OCI-LY7 (cell line): ENCODE measurements around the gene LAPTM5.

ENCODE experiments used
- CTCF ChIP-seq: fragments of 200-600 bp; sonication (generic); conservative IDR thresholded peaks from 2 replicates; pipeline ENCODE4 v1.5.1; 2014; ENCODE audit warnings: mild to moderate bottlenecking, antibody characterized with exemption, low read length, moderate library complexity, mixed read lengths
- EZH2phosphoT487 ChIP-seq: fragments of 200-600 bp; sonication (generic); IDR thresholded peaks from 2 replicates; pipeline ENCODE4 v1.6.1; 2018; ENCODE audit warnings: low read depth, borderline replicate concordance, mild to moderate bottlenecking, mixed run types, antibody characterized with exemption, low read length, moderate library complexity, mixed read lengths

- TF ChIP-seq CTCF = no peak
- no peak for TF ChIP-seq EZH2phosphoT487
These were observed 17.0 kb downstream of the LAPTM5 start for GRCh38 chr1:30740251-30741238.
